Subcutaneous adipose tissue (tissue), 4 donors: Measurements from ENCODE around the gene COPB1. TPM values are rescaled to one million over a fixed set of nuclear protein-coding genes. Genes with fewer than 3 reads are reported as not detected.

ENCODE experiments used
- total RNA-seq, 4 donors: library from RNA; depleted of rRNA; stranded (reverse); fragments of >200 nt; gene quantifications; one replicate each; pipeline ENCODE4 v1.1.0, GENCODE V29; 2016
- TF ChIP-seq, protein P1 (sequence below): fragments of 450-650 bp; IDR thresholded peaks from one replicate; pipeline ENCODE4 v1.5.1; 2016; ENCODE audit warnings: low read depth, mild to moderate bottlenecking, control low read depth, antibody characterized with exemption, moderate library complexity

Gene COPB1
- total RNA-seq, 4 donors from 2014 or later: 64.2 to 173 (median 123) TPM

DNA sequence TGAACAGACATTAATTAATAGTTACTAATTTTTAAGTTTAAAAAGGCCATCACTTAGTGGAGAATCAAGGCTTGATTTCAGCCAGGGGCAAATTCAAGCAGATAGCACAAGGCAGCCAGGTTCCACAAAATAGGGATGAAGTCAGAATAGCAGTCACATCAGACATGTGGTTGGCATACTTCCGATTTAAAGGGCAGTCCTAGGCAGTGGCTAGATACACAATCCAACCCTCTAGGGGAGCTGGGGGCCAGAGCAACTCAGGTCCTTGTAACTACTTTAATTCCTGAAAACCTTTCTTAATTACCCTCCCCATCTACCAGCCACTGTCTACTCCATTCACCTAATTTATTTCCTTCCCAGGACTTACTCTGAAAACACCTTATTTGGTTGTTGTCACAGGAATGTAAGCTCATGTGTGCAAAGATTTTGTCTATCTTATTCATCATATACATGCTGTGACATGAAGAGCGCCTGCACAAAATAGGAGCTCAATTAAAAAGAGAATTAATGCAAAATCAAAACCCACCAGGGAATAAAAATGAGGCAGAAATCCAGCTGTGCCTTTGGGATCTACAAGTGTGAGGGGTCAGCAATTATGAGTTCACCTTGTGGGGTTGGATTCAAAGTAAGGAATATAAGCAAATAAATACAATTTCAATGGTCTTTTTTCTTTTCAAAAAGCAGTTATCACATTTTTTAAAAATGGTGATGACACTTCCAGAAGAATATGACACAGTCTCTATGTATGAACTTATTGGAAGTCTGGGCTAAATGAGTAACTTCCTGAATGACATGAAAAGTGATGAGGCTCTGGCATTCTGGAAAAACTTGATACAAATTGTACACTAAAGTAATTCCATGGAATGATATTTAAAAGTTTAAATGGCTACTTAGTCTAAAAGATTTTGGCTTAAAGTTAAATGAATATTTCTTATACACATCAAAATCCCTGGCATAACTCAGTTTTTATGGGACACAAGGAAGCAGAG lies 53.8 kb downstream of the COPB1 start:
- TF ChIP-seq, protein P1, sequence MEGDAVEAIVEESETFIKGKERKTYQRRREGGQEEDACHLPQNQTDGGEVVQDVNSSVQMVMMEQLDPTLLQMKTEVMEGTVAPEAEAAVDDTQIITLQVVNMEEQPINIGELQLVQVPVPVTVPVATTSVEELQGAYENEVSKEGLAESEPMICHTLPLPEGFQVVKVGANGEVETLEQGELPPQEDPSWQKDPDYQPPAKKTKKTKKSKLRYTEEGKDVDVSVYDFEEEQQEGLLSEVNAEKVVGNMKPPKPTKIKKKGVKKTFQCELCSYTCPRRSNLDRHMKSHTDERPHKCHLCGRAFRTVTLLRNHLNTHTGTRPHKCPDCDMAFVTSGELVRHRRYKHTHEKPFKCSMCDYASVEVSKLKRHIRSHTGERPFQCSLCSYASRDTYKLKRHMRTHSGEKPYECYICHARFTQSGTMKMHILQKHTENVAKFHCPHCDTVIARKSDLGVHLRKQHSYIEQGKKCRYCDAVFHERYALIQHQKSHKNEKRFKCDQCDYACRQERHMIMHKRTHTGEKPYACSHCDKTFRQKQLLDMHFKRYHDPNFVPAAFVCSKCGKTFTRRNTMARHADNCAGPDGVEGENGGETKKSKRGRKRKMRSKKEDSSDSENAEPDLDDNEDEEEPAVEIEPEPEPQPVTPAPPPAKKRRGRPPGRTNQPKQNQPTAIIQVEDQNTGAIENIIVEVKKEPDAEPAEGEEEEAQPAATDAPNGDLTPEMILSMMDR: no peak

GRCh38 chr11:14444441-14445189 lies 55.0 kb downstream of the COPB1 start:
- TF ChIP-seq, protein P1: no peak

DNA sequence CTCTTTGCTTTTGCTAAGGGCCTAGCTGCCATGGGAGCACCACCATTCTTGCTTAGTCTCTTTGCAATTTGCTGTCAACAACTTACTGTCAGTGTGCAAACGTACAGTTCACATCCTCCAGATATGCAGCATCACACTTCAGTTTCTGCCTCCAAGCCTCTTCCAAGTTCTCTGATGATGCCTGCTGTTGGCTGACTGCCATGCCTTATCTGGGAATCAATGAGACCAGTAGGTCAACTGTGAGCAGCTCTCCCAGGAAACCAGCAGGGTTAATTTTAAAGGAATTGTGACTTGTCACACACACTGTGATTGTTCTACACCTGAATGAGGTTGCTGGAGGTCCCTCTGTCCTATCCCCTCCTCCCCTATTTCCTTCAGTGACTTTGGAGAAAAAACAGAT lies 56.0 kb downstream of the COPB1 start:
- TF ChIP-seq, protein P1: no peak

- TF ChIP-seq, protein P1: no peak
Observed at GRCh38 chr11:14435717-14436512, 63.7 kb downstream of the COPB1 start.

- TF ChIP-seq, protein P1: no peak
Observed at GRCh38 chr11:14425621-14426020, 74.0 kb downstream of the COPB1 start.

DNA sequence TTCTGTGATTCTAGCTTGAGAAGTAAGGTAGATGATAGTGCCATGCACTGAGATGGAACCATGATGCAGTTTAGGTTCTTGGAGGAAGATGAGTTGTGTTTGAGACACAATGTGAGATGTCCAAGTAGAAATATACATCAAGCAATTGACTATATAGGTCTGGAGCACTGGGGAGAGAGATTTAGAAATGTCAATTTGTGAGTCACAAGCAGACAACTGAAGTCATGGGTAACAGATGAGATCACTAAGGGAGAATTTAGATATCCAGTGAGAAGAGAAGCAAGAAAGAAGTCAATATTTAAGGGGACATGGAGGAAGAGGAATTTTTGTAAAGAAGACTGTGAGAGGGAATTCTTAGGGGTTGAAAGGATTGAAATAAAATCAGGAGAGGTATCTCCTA lies 75.5 kb downstream of the COPB1 start:
- TF ChIP-seq, protein P1: no peak
